Right renal pelvis (tissue), 4 donors: Measurements from ENCODE around the gene GULP1. TPM values are rescaled to one million over a fixed set of nuclear protein-coding genes. Genes with fewer than 3 reads are reported as not detected.

Source experiments
- DNase-seq, 4 donors: peaks; one replicate each; pipeline ENCODE4 v3.0.0-alpha.2; 2013; ENCODE audit warnings: low read depth in 4 of 4, low spot score in 3 of 4, missing footprints in 1 of 4
- polyA plus RNA-seq, 4 donors: library from polyadenylated mRNA; unstranded; fragments of 120-200 nt; gene quantifications; one replicate each; pipeline ENCODE4 v1.2.1, GENCODE V29; 2013; ENCODE audit not compliant: insufficient read length in 4 of 4

Gene GULP1
- polyA plus RNA-seq, 4 donors, result 60.1 to 71.4 (median 67.0) TPM

- DNase-seq, result no peak
Observed at GRCh38 chr2:188412190-188412589, 120.5 kb downstream of the GULP1 start.

- no peak for DNase-seq
Observed at GRCh38 chr2:188414411-188414810, 122.7 kb downstream of the GULP1 start.

GRCh38 chr2:188414869-188415753 is 123.4 kb downstream of the GULP1 start:
- DNase-seq, result no peak

GRCh38 chr2:188415754-188416083 is 124.0 kb downstream of the GULP1 start:
- DNase-seq, result no peak

- no peak for DNase-seq
Observed at GRCh38 chr2:188416367-188416766, 124.7 kb downstream of the GULP1 start.

GRCh38 chr2:188422726-188423125 is 131.1 kb downstream of the GULP1 start:
- DNase-seq, result no peak

GRCh38 chr2:188425266-188425665 is 133.6 kb downstream of the GULP1 start:
- DNase-seq, result no peak

- DNase-seq, result no peak
Observed at GRCh38 chr2:188426121-188426520, 134.4 kb downstream of the GULP1 start.

- DNase-seq, result no peak
Observed at GRCh38 chr2:188430705-188431104, 139.0 kb downstream of the GULP1 start.

GRCh38 chr2:188434018-188434417 is 142.3 kb downstream of the GULP1 start:
- DNase-seq, result no peak

GRCh38 chr2:188435115-188435514 is 143.4 kb downstream of the GULP1 start:
- no peak for DNase-seq

- DNase-seq, result no peak
Observed at GRCh38 chr2:188437537-188437936, 145.9 kb downstream of the GULP1 start.

GRCh38 chr2:188439986-188440385 is 148.3 kb downstream of the GULP1 start:
- no peak for DNase-seq

- DNase-seq, result no peak
Observed at GRCh38 chr2:188440849-188441248, 149.2 kb downstream of the GULP1 start.

- DNase-seq, result no peak
Observed at GRCh38 chr2:188441288-188441947, 149.7 kb downstream of the GULP1 start.

GRCh38 chr2:188443207-188443606 is 151.5 kb downstream of the GULP1 start:
- no peak for DNase-seq

- DNase-seq, result no peak
Observed at GRCh38 chr2:188444106-188444835, 152.6 kb downstream of the GULP1 start.

GRCh38 chr2:188449561-188449960 is 157.9 kb downstream of the GULP1 start:
- DNase-seq, result no peak

GRCh38 chr2:188449971-188450370 is 158.3 kb downstream of the GULP1 start:
- no peak for DNase-seq

- no peak for DNase-seq
Observed at GRCh38 chr2:188450732-188451483, 159.2 kb downstream of the GULP1 start.

- no peak for DNase-seq
Observed at GRCh38 chr2:188452084-188452483, 160.4 kb downstream of the GULP1 start.
